PC-3 (cell line): ENCODE measurements around the gene PKMYT1. TPM values are rescaled to one million over a fixed set of nuclear protein-coding genes. Genes with fewer than 3 reads are reported as not detected.
A peak's percentile ranks its signal among the peaks of the same experiment; 100 is the strongest.

Experiments
- ATAC-seq: fragments of 200-7000 bp; cut with Tn5 transposase; 2 replicates; pipeline ENCODE4 v1.9.1; 2020; ENCODE audit warnings: mild to moderate bottlenecking, moderate library complexity
- BruUV-seq: library from RNA; stranded (reverse); fragments of 400-500 nt; replicated peaks from 2 replicates; lab custom pipeline; 2021; lab: Mats Ljungman, UMichigan
- CTCF ChIA-PET: fragments of 300-600 bp; sonication (Branson Sonifier 250); formaldehyde crosslinking; loops from one replicate; lab custom pipeline; 2022; ENCODE audit warnings: antibody characterized with exemption; lab: Charles Lee
- POLR2A ChIA-PET: fragments of 300-600 bp; sonication (Branson Sonifier 250); formaldehyde crosslinking; loops from one replicate; lab custom pipeline; 2022; ENCODE audit warnings: antibody characterized with exemption; ENCODE audit not compliant: unreplicated experiment; lab: Charles Lee
- DNase-seq: peaks from one replicate; pipeline ENCODE4 v3.0.0-alpha.2; 2015
- H2AFZ ChIP-seq: fragments of 300-600 bp; sonication (generic); 2 replicates; pipeline ENCODE4 v1.6.0; 2016; ENCODE audit warnings: antibody characterized with exemption, low read length
- H3F3A ChIP-seq: fragments of 300-600 bp; sonication (generic); one replicate; pipeline ENCODE4 v1.6.0; 2017; ENCODE audit warnings: antibody characterized with exemption, low read length, control low read depth, mild to moderate bottlenecking; ENCODE audit not compliant: unreplicated experiment
- H3K27ac ChIP-seq: fragments of 300-600 bp; sonication (generic); 2 replicates; pipeline ENCODE4 v1.5.1; 2016; ENCODE audit warnings: mild to moderate bottlenecking, low read length
- H3K27me3 ChIP-seq: fragments of 300-600 bp; sonication (generic); 2 replicates; pipeline ENCODE4 v1.6.1; 2016; ENCODE audit warnings: low read length, mixed read lengths
- H3K36me3 ChIP-seq: fragments of 300-600 bp; sonication (generic); 2 replicates; pipeline ENCODE4 v1.6.1; 2016; ENCODE audit warnings: low read depth, mixed run types, low read length, mixed read lengths
- H3K4me1 ChIP-seq: fragments of 300-600 bp; sonication (generic); 2 replicates; pipeline ENCODE4 v1.5.1; 2016; ENCODE audit warnings: low read length; ENCODE audit not compliant: insufficient read depth
- H3K4me2 ChIP-seq: fragments of 300-600 bp; sonication (generic); 2 replicates; pipeline ENCODE4 v1.6.0; 2016; ENCODE audit warnings: low read length
- H3K4me3 ChIP-seq: fragments of 300-600 bp; sonication (generic); 2 replicates; pipeline ENCODE4 v1.5.1; 2016; ENCODE audit warnings: mild to moderate bottlenecking, low read length, mixed read lengths
- H3K79me2 ChIP-seq: fragments of 300-600 bp; sonication (generic); 2 replicates; pipeline ENCODE4 v1.6.1; 2017; ENCODE audit warnings: low read length, mixed read lengths
- H3K9ac ChIP-seq: fragments of 300-600 bp; sonication (generic); 2 replicates; pipeline ENCODE4 v1.6.0; 2016; ENCODE audit warnings: mild to moderate bottlenecking, low read length
- H3K9me2 ChIP-seq: fragments of 300-600 bp; sonication (generic); replicated peaks from 2 replicates; pipeline ENCODE4 v1.6.1; 2016; ENCODE audit warnings: mixed run types, low read length, mixed read lengths
- H3K9me3 ChIP-seq: fragments of 300-600 bp; sonication (generic); 2 replicates; pipeline ENCODE4 v1.6.1; 2016; ENCODE audit warnings: low read length, mixed read lengths
- H4K20me1 ChIP-seq: fragments of 300-600 bp; sonication (generic); 2 replicates; pipeline ENCODE4 v1.6.1; 2016; ENCODE audit warnings: low read length, mixed read lengths
- EZH2 ChIP-seq: fragments of 300-600 bp; sonication (generic); IDR thresholded peaks from one replicate; pipeline ENCODE4 v1.6.1; 2017; ENCODE audit warnings: antibody characterized with exemption, mild to moderate bottlenecking, low read length; ENCODE audit not compliant: unreplicated experiment
- EZH2phosphoT487 ChIP-seq: fragments of 300-600 bp; sonication (generic); IDR thresholded peaks from 2 replicates; pipeline ENCODE4 v1.6.1; 2018; ENCODE audit warnings: mild to moderate bottlenecking, antibody characterized with exemption, low read length, borderline replicate concordance
- intact Hi-C: fragments of 100-400 bp; cut with micrococcal nuclease; formaldehyde crosslinking; loops from 2 replicates; pipeline ENCODE4 v1.9.0; 2023
- total RNA-seq: library from RNA; depleted of rRNA; stranded (reverse); fragments of >200 nt; gene quantifications from 2 replicates; pipeline ENCODE4 v1.2.3, GENCODE V29; 2014
- TF ChIP-seq, protein P1 (sequence below): fragments of 300-600 bp; sonication (generic); conservative IDR thresholded peaks from 2 replicates; pipeline ENCODE4 v1.5.1; 2017; ENCODE audit warnings: antibody characterized with exemption, low read depth, mild to moderate bottlenecking, low read length

Gene PKMYT1
- total RNA-seq, 1 experiment from 2014 or later = 51.9 TPM

DNA sequence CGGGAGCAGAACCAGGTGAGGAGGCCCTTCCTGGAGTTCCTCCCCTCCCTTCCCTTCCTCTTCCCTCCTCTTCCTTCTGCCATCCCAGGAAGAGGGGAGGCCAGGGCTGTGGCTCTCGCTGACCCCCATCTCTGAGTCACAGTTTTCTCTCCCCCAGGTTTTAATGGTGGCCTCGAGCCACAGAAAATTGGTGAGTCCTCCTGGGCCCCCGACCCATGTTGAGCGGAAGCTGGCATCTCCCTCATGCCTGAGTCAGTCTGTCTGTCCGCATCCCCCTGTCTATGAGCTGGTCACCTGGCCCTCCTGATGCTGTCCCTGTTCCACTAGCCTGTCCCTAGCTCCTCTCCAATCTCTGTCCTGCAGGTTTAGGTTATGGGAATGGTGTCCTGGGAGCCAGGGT is 19.7 kb upstream of the PKMYT1 start:
- BruUV-seq = no TSS peak
- no peak overlapping the region for H3K4me2 ChIP-seq
- H3K36me3 ChIP-seq = no peaks in the 10 kb centered on the region
- no peaks in the 10 kb centered on the region for H3K9me2 ChIP-seq
- no peaks in the 10 kb centered on the region for H4K20me1 ChIP-seq
- intact Hi-C loops = no loop called here
- H3F3A ChIP-seq = no peaks in the 10 kb centered on the region
- no peak overlapping the region for H3K9ac ChIP-seq
- H3K27me3 ChIP-seq = no peaks in the 10 kb centered on the region
- POLR2A ChIA-PET = no interaction called here
- ATAC-seq = no peak
- no peaks in the 10 kb centered on the region for H3K9me3 ChIP-seq
- no peaks in the 10 kb centered on the region for H3K4me1 ChIP-seq
- H3K27ac ChIP-seq = no peak overlapping the region
- H2AFZ ChIP-seq = no peak overlapping the region
- no peak for TF ChIP-seq EZH2phosphoT487
- TF ChIP-seq, protein P1, sequence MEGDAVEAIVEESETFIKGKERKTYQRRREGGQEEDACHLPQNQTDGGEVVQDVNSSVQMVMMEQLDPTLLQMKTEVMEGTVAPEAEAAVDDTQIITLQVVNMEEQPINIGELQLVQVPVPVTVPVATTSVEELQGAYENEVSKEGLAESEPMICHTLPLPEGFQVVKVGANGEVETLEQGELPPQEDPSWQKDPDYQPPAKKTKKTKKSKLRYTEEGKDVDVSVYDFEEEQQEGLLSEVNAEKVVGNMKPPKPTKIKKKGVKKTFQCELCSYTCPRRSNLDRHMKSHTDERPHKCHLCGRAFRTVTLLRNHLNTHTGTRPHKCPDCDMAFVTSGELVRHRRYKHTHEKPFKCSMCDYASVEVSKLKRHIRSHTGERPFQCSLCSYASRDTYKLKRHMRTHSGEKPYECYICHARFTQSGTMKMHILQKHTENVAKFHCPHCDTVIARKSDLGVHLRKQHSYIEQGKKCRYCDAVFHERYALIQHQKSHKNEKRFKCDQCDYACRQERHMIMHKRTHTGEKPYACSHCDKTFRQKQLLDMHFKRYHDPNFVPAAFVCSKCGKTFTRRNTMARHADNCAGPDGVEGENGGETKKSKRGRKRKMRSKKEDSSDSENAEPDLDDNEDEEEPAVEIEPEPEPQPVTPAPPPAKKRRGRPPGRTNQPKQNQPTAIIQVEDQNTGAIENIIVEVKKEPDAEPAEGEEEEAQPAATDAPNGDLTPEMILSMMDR = no peak
- TF ChIP-seq EZH2 = no peak
- DNase-seq = no peak
- H3K79me2 ChIP-seq = 0 out of 2 replicates have a peak, but pooled peaks cover 2% of the 10 kb centered on the region
- CTCF ChIA-PET = no interaction called here
- H3K4me3 ChIP-seq = no peak overlapping the region

DNA sequence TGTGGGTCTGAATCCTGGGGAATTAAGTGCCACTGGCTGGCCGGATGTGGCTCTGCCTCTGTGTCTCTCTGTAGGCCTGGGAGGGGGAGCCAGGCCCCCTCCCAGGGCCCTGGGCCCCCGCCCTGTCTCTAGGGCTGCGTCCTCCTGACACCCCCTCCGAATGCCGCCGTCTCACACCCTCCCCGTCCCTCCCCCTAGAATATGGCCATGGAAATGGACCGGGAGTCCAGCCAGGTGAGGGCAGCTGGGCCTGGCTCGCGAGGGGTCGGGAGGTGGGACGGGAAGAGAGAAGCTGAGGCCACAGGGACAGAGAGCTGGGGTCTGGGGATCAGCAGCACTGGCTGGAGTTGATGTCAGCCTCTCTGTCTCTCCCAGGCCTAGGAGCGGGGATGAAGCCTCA is 16.1 kb upstream of the PKMYT1 start:
- Histone ChIP-seq H3K4me1 (peaks cover 16% of the 10 kb centered on the region), H3K9me3 (no peaks in the 10 kb centered on the region), H2AFZ (no peak overlapping the region), H3K9ac (no peak overlapping the region), H3K27me3 (no peaks in the 10 kb centered on the region), H3K36me3 (no peaks in the 10 kb centered on the region), H3K4me2 (no peak overlapping the region), H4K20me1 (no peaks in the 10 kb centered on the region), H3K27ac (no peak overlapping the region), H3F3A (no peaks in the 10 kb centered on the region), H3K79me2 (no peaks in the 10 kb centered on the region), H3K9me2 (no peaks in the 10 kb centered on the region), H3K4me3 (no peak overlapping the region)
- TF ChIP-seq, protein P1 = no peak
- TF ChIP-seq EZH2phosphoT487 = no peak
- TF ChIP-seq EZH2 = no peak
- no TSS peak for BruUV-seq
- DNase-seq = no peak
- intact Hi-C loops = no loop called here
- ChIA-PET CTCF (no interaction called here), POLR2A (no interaction called here)
- ATAC-seq = no peak

DNA sequence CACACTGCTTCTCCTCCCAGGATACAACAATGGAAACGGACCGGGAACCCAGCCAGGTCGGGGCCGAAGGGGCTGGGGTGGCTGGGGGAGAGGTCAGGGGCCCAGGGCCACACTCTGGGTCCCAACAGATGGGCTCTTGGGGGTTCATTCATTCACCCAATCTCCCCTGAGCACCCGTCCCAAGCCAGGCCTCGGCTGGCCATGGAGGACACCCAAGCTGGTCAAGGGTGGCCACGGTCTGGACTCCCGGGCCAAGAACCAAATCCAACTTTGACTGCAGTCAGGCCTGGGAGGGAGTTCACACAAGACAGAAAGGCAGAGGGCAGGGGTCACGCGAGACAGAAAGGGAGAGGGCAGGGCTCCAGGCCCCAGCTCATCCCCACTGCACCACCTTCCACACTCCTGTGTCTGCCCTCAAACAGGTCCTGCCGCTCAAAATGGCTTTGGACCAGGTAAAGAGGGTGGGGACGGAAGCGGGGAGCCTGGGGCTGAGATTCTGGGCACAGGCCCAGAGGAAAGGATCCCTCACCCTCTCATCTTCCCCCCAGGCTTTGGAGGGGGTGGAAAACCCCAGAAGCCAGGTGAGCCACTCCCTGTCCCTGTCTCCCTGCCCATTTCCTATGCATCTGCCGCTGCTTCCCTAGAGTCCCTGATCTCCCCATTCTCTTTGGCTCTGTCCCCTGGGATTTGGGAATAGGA is 12.3 kb upstream of the PKMYT1 start:
- ChIA-PET CTCF (interaction anchor here (0.5 kb wide), 1 partner anchor 10 kb away, joined by 8 read pairs; no protein-coding TSS in a partner anchor), POLR2A (no interaction called here)
- no peaks in the 10 kb centered on the region for H4K20me1 ChIP-seq
- TF ChIP-seq EZH2 (no peak), EZH2phosphoT487 (no peak)
- TF ChIP-seq, protein P1 = no peak
- H3K4me1 ChIP-seq = peaks cover 19% of the 10 kb centered on the region
- no peaks in the 10 kb centered on the region for H3K9me2 ChIP-seq
- intact Hi-C loops = no loop called here
- peak; percentile 82 for DNase-seq
- H3F3A ChIP-seq = no peaks in the 10 kb centered on the region
- no peak overlapping the region for H3K4me3 ChIP-seq
- H3K79me2 ChIP-seq = no peaks in the 10 kb centered on the region
- no peaks in the 10 kb centered on the region for H3K36me3 ChIP-seq
- peak overlapping the region; percentile 42 for H3K4me2 ChIP-seq
- no peaks in the 10 kb centered on the region for H3K9me3 ChIP-seq
- ATAC-seq = peak; percentile 77
- no TSS peak for BruUV-seq
- H2AFZ ChIP-seq = peak overlapping the region; percentile 43; the same call in 1 of the 2 replicates
- no peaks in the 10 kb centered on the region for H3K27me3 ChIP-seq
- no peak overlapping the region for H3K9ac ChIP-seq
- peak overlapping the region; percentile 58 for H3K27ac ChIP-seq
